C4-2B (cell line): ENCODE data around the gene ANKRD13A.
"Not testable (repeated sequence)": the region's sequence is repeated elsewhere in the genome, so short reads cannot be mapped to it uniquely, and the experiment has no call there.

Source experiments
- H3K27ac ChIP-seq: fragments of 450-650 bp; 2 replicates; pipeline ENCODE4 v1.5.1; 2017
- ZFX ChIP-seq: fragments of 450-650 bp; IDR thresholded peaks from 2 replicates; pipeline ENCODE4 v1.6.1; 2017
- TF ChIP-seq, protein P1 (sequence below): fragments of 450-650 bp; conservative IDR thresholded peaks from 2 replicates; pipeline ENCODE4 v1.5.1; 2017; ENCODE audit warnings: mild to moderate bottlenecking

ANKRD13A gene

DNA sequence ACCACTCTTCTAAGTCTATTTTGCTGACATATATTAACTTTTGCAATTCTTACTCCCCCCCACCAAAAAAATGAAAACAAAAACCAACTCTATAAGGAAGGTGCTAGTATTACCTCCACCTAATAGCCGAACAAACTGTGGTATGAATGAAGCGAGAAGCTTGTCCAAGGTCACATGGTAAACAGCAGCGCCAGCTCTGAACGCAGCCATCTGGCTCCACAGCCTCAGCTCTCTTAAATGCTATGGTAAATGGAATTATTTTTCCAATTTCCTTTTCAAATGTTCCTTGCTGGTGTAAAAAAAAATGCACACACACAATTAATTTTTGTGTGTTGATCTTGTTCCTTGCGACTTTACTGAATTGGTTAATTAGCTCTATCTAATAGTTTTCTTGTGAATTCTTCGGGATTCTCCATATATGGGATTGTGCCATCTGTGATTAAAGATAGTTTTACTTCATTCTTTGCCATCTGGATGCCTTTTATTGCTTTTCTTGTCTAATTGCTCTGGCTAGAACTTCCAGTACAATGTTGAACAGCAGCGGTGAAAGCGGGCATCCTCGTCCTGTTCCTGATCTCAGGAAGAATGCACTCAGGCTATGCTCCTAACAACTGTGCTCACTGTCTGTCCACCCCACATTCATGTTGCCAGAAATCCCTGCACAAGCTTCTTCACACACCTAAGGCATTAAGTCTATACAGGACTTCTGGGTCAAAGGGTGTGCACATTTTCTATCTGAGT, 59.8 kb downstream of the ANKRD13A start:
- TF ChIP-seq, protein P1, sequence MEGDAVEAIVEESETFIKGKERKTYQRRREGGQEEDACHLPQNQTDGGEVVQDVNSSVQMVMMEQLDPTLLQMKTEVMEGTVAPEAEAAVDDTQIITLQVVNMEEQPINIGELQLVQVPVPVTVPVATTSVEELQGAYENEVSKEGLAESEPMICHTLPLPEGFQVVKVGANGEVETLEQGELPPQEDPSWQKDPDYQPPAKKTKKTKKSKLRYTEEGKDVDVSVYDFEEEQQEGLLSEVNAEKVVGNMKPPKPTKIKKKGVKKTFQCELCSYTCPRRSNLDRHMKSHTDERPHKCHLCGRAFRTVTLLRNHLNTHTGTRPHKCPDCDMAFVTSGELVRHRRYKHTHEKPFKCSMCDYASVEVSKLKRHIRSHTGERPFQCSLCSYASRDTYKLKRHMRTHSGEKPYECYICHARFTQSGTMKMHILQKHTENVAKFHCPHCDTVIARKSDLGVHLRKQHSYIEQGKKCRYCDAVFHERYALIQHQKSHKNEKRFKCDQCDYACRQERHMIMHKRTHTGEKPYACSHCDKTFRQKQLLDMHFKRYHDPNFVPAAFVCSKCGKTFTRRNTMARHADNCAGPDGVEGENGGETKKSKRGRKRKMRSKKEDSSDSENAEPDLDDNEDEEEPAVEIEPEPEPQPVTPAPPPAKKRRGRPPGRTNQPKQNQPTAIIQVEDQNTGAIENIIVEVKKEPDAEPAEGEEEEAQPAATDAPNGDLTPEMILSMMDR, result no peak
- TF ChIP-seq ZFX, result no peak
- H3K27ac ChIP-seq, result no peak overlapping the region

DNA sequence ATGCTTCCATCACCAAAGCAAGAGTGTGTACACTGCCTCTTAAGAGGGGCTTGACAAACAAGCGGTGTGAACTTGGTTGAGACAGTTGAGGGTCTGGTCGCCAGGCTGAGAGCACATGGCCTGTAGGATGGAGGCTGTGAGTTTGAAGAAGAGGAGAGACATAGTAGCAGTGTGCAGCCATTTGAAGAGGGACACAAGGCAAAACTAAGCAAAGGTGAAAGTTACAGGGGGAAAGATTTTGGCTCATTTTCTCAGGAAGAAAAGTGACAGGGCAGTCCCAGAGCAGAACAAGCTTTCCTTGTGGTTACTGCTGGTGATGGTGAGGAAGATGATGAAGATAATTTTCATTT, 60.4 kb downstream of the ANKRD13A start:
- H3K27ac ChIP-seq, result no peak overlapping the region
- TF ChIP-seq, protein P1, result no peak
- no peak for TF ChIP-seq ZFX

DNA sequence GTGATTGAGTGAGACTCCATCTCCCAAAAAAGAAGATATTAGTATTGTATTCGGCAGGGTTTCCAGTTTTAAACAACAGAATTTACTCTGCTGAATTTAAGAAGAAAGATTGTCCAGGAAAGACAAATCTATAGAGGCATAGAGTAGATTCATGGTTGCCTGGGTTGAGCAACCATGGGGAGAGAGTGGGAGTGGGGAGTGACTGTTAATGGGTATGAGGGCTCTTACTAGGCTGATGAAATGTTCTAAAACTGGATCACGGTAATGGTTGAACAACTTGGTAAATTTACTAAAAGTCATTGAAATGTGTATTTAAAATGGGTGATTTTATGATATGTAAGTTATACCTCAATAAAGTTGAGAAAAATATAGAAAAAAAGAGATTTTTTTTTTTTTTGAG, 63.0 kb downstream of the ANKRD13A start:
- no peak overlapping the region for H3K27ac ChIP-seq

DNA sequence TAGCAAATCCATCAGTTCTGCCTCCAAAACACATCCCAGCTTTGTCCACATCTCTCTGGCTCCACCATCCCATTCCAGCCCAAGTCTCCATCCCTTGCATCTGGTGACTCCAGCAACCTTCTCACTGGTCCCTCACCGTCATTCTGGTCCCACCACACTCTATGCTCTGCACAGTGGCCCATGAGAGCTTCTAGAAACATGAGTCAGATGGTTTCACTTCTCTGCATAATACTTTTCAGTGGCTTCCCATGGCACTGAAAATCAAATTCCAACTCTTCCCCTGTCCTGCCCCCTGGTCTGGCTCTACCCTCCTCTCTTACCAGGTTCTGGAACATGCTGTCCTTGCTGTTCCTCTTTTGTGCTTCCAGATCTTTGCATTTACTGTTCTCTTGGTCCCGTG, 66.3 kb downstream of the ANKRD13A start:
- TF ChIP-seq ZFX, result no peak
- TF ChIP-seq, protein P1, result no peak
- no peak overlapping the region for H3K27ac ChIP-seq

More for the DNA sequence above, 63.0 kb downstream of the ANKRD13A start:
- TF ChIP-seq ZFX, result no peak
- TF ChIP-seq, protein P1, result no peak

DNA sequence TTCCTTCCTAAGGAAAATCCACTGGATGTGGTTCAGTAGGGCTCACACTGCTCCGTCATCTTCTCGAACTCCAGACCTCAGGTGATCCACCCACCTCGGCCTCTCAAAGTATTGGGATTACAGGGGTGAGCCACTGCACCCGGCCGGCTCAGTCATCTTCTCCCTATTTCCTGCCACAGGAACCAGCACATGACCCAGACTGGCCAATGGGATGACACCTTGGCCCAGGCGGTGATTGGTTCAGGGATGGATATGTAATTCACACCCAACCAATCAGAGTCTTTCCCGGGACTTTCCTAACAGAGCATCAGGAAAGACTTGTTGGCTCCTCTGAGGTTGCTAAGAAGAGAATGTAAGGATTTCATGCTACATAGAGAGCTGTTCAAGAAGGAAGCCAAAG, 68.3 kb downstream of the ANKRD13A start:
- TF ChIP-seq, protein P1, result no peak
- no peak for TF ChIP-seq ZFX
- H3K27ac ChIP-seq, result no peak overlapping the region

DNA sequence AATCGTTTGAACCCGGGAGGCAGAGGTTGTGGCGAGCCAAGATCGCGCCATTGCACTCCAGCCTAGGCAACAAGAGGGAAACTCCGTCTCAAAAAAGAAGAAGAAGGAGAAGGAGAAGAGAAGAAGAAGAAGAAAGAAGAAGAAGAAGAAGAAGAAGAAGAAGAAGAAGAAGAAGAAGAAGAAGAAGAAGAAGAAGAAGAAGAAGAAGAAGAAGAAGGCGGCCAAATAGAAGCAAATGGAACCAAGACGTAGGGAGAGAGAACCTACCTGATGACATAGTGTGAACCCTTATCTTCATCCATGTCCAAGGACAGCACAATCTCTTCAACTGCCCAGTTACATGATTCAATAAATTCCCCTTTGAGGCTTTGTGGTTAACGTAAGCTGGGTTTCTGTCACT, 68.9 kb downstream of the ANKRD13A start:
- H3K27ac ChIP-seq, result not testable (repeated sequence)

DNA sequence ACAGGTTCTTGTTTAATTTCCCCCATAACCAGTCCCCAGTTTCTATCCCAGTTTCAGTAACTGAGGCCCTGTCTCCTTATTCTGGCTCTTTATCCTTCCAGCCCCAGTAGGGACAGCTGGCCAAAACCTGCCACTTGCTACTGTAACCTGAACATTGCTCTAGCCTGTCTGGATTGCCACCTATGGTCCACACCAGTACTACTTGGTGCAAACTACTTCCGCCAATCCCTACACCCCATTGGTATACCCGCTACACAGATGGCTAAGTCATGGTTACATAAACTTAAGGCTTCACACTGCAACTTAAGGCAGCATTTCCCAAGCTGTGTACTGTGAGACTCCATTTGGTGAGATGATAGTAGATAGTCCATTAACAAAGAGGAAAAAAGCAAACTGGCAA, 69.4 kb downstream of the ANKRD13A start:
- TF ChIP-seq, protein P1, result no peak
- no peak for TF ChIP-seq ZFX
- no peak overlapping the region for H3K27ac ChIP-seq

DNA sequence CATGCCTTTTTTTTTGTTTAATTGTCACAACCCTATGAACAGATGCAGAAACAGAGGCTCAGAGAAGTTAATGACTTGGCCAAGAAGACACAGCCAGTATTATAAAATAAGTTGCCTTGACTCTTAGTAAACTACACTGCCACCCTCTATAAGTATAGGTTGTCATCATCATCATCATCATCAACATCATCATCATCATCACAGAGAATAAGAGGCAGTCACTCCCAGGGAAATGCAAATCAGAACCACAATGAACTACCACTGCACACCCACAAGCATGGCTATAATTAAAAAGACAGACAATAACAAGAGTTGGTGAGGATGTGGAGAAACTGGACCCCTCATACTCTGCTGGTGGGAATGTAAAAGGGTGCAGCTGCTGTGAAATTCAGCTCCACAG, 72.3 kb downstream of the ANKRD13A start:
- no peak for TF ChIP-seq ZFX
- TF ChIP-seq, protein P1, result no peak
- no peak overlapping the region for H3K27ac ChIP-seq
